Lung (tissue), 12 donors: ENCODE measurements around the gene HYI. TPM values are rescaled to one million over a fixed set of nuclear protein-coding genes. Genes with fewer than 3 reads are reported as not detected.

Source experiments
- ATAC-seq: fragments of 200-7000 bp; cut with Tn5 transposase; one replicate; pipeline ENCODE4 v1.9.1; 2020; ENCODE audit warnings: moderate number of reproducible peaks; ENCODE audit not compliant: insufficient read depth, low FRiP score
- DNase-seq, 3 donors: peaks; one replicate each; pipeline ENCODE4 v3.0.0-alpha.2; 2013 to 2017
- H3K27ac ChIP-seq, 2 donors: one replicate each; pipeline ENCODE4 v1.5.1; 2013; ENCODE audit warnings: mild to moderate bottlenecking in 2 of 2, moderate library complexity in 2 of 2, control low read depth in 1 of 2, inconsistent platforms in 1 of 2, low read depth in 1 of 2, low read length in 1 of 2
- H3K27me3 ChIP-seq, 3 donors: one replicate each; pipeline ENCODE4 v1.5.1; 2013; ENCODE audit warnings: low read length in 2 of 3; ENCODE audit not compliant: control insufficient read depth in 3 of 3, insufficient read depth in 3 of 3
- H3K36me3 ChIP-seq, 4 donors: one replicate each; pipeline ENCODE4 v1.5.1; 2013; ENCODE audit warnings: low read length in 4 of 4, mild to moderate bottlenecking in 1 of 4, moderate library complexity in 1 of 4; ENCODE audit not compliant: control insufficient read depth in 4 of 4, insufficient read depth in 4 of 4
- H3K4me1 ChIP-seq, 5 donors: one replicate each; pipeline ENCODE4 v1.5.1; 2013; ENCODE audit warnings: low read length in 5 of 5, mild to moderate bottlenecking in 2 of 5, moderate library complexity in 1 of 5; ENCODE audit not compliant: control insufficient read depth in 5 of 5, insufficient read depth in 5 of 5
- H3K4me3 ChIP-seq: one replicate; pipeline ENCODE4 v1.5.1; 2013; ENCODE audit warnings: mild to moderate bottlenecking, control low read depth, moderate library complexity
- H3K9ac ChIP-seq, 2 donors: one replicate each; pipeline ENCODE4 v1.5.1; 2013; ENCODE audit warnings: low read length in 2 of 2, control low read depth in 1 of 2; ENCODE audit not compliant: insufficient read depth in 1 of 2
- H3K9me3 ChIP-seq, 4 donors: one replicate each; pipeline ENCODE4 v1.5.1; 2013; ENCODE audit warnings: low read length in 3 of 4, mild to moderate bottlenecking in 1 of 4, moderate library complexity in 1 of 4; ENCODE audit not compliant: control insufficient read depth in 4 of 4, insufficient read depth in 3 of 4
- WGBS, 2 donors: extraction: QIAGEN DNeasy Blood & Tissue Kit; methylation state at CpG; one replicate each; pipeline ENCODE4 v1.1.7; 2013; 5-methylcytosine and 5-hydroxymethylcytosine counted together
- polyA plus RNA-seq, 2 donors: library from polyadenylated mRNA; stranded (reverse); fragments of 200-250 nt; gene quantifications; one replicate each; pipeline ENCODE4 v1.2.1, GENCODE V29; 2013
- total RNA-seq, 2 donors: library from RNA; depleted of rRNA in 1 of 2; stranded (reverse); fragments of >200 nt in 1 of 2; gene quantifications; one replicate each; pipeline ENCODE4 v1.2.1, GENCODE V29; 2014 to 2021
- TF ChIP-seq, protein P1 (sequence below): IDR thresholded peaks from 2 replicates; pipeline ENCODE4 v1.5.1; 2012; ENCODE audit warnings: mild to moderate bottlenecking; ENCODE audit errors: control extremely low read depth, extremely low read depth
- donor health status: control.
- donor health status: control.
- donor health status: Bipolar disorder and iron deficiency.
- donor health status: healthy.
- donor health status: DM: yes; HTN: yes; CAD: no.

Gene HYI
- total and polyA plus RNA-seq, 4 donors = 35.8 to 103 (median 69.4) TPM

DNA sequence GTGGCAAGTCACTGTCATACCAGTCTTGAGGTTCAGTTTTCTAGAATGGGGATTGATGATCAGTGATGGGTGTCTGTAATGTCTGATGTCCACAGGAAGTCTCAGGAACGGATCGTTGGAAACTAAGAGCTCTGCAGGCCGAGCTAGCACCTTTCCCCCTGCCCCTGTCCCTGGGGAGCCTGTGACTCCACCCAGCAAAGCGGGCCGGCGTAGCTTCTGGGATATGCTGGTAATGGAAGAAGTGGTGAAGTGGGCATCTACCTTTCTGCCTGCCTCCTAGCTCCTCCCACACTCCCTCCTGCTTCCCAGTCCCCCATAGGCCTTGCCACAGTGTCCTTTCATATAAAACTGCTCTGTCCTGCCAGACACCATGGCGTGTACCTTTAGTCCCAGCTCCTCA lies 13.4 kb downstream of the HYI start:
- no peak overlapping the region for H3K27ac ChIP-seq
- ATAC-seq (no peak), DNase-seq (peak in 1 of 3 donors; percentile 4)
- TF ChIP-seq, protein P1, sequence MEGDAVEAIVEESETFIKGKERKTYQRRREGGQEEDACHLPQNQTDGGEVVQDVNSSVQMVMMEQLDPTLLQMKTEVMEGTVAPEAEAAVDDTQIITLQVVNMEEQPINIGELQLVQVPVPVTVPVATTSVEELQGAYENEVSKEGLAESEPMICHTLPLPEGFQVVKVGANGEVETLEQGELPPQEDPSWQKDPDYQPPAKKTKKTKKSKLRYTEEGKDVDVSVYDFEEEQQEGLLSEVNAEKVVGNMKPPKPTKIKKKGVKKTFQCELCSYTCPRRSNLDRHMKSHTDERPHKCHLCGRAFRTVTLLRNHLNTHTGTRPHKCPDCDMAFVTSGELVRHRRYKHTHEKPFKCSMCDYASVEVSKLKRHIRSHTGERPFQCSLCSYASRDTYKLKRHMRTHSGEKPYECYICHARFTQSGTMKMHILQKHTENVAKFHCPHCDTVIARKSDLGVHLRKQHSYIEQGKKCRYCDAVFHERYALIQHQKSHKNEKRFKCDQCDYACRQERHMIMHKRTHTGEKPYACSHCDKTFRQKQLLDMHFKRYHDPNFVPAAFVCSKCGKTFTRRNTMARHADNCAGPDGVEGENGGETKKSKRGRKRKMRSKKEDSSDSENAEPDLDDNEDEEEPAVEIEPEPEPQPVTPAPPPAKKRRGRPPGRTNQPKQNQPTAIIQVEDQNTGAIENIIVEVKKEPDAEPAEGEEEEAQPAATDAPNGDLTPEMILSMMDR = no peak
- no peaks in the 10 kb centered on the region for H3K27me3 ChIP-seq
- H3K9me3 ChIP-seq = no peaks in the 10 kb centered on the region
- H3K4me1 ChIP-seq = peaks cover 0 to 5% (median under 1%) of the 10 kb centered on the region in 5 donors
- H3K4me3 ChIP-seq = no peak overlapping the region
- WGBS, 2 donors = 91 to 96% methylated on average over 7 of the region's 7 CpGs
- no peak overlapping the region for H3K9ac ChIP-seq
- H3K36me3 ChIP-seq = peaks cover 5 to 56% (median 41%) of the 10 kb centered on the region in 4 donors

DNA sequence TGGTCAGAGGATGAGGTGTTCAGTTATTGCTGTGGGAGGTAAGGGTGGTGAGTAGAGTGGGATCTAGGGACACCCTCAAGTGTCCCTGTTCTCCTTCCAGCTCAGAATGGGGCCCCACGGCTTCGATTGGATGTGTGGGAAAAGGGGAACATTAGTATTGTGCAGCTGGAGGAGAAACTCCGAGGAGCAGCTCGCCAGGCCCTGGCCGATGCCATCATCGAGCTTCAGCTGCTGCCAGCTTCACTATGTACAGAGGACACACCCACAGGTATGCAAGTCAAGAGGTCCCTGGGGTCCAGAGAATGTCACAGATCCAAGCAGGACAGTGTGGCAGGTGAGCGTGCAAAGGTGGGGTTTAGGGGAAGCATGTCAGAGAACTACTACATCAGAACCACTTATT lies 13.9 kb downstream of the HYI start:
- no peak for ATAC-seq
- TF ChIP-seq, protein P1 = no peak
- Histone ChIP-seq H3K9me3 (no peaks in the 10 kb centered on the region), H3K9ac (no peak overlapping the region), H3K27ac (no peak overlapping the region), H3K4me1 (peaks cover 0 to 4% (median 2%) of the 10 kb centered on the region in 5 donors), H3K4me3 (no peak overlapping the region), H3K36me3 (peaks cover 5 to 59% (median 42%) of the 10 kb centered on the region in 4 donors), H3K27me3 (no peaks in the 10 kb centered on the region)
- 86 to 89% methylated on average over 7 of the region's 7 CpGs for WGBS, 2 donors
- peak in 1 of 3 donors; percentile 6 for DNase-seq

DNA sequence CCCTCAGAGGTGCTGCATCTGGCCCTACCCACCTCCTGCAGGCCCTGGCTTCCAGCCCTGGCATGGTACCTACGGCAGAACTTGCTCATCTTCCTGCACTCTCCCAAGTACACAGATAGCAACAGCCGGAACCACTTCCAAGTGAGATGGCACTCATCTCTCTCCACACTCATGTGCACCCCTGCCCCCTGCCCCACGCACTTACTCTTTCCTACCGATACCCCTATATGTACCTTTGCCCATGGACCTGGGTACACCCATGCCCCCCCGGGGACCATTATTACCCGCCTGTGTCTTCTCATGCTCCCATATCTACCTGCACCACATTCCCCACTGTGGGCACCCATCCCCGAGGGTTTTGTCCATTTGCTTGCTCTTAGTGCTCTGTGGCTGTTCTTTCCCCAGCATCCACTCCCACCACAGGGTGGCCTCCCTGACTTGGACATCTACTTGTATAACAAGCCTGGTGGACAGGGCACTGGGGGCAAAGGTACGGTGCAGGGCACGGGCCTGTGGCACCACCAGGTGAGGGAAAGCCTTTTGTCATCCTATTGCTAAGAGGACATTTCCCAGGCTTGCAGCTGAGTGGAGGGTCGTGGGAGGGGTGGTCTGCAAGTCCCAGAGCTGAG lies 14.7 kb downstream of the HYI start:
- TF ChIP-seq, protein P1 = no peak
- DNase-seq = peak in 1 of 3 donors; percentile 7
- no peak overlapping the region for H3K4me3 ChIP-seq
- no peak overlapping the region for H3K27ac ChIP-seq
- H3K9me3 ChIP-seq = no peaks in the 10 kb centered on the region
- WGBS, 2 donors = 93 to 97% methylated on average over 10 of the region's 10 CpGs
- H3K27me3 ChIP-seq = no peaks in the 10 kb centered on the region
- H3K9ac ChIP-seq = no peak overlapping the region
- ATAC-seq = no peak
- peaks cover 5 to 58% (median 44%) of the 10 kb centered on the region in 4 donors for H3K36me3 ChIP-seq
- H3K4me1 ChIP-seq = peaks cover 0 to 4% (median 0%) of the 10 kb centered on the region in 5 donors
